Stomach smooth muscle (tissue), 2 donors: ENCODE results near the gene ZNF236.
"Not testable (repeated sequence)": the region's sequence is repeated elsewhere in the genome, so short reads cannot be mapped to it uniquely, and the experiment has no call there.

Source experiments
- H3K27ac ChIP-seq: one replicate; pipeline ENCODE4 v1.7.0; 2013; ENCODE audit warnings: mild to moderate bottlenecking, low read length, inconsistent platforms
- H3K27me3 ChIP-seq, 2 donors: one replicate each; pipeline ENCODE4 v1.7.0; 2013; ENCODE audit warnings: low read length in 2 of 2; ENCODE audit not compliant: insufficient read depth in 2 of 2, control insufficient read depth in 1 of 2
- H3K36me3 ChIP-seq, 2 donors: one replicate each; pipeline ENCODE4 v1.7.0; 2013; ENCODE audit warnings: low read length in 2 of 2; ENCODE audit not compliant: control insufficient read depth in 2 of 2, insufficient read depth in 2 of 2
- H3K4me1 ChIP-seq: one replicate; pipeline ENCODE4 v1.7.0; 2013; ENCODE audit warnings: low read length; ENCODE audit not compliant: control insufficient read depth, insufficient read depth
- H3K4me3 ChIP-seq, 2 donors: one replicate each; pipeline ENCODE4 v1.7.0; 2013; ENCODE audit warnings: low read length in 2 of 2
- H3K9ac ChIP-seq, 2 donors: one replicate each; pipeline ENCODE4 v1.7.0; 2013; ENCODE audit warnings: low read length in 2 of 2, mild to moderate bottlenecking in 1 of 2
- H3K9me3 ChIP-seq, 2 donors: one replicate each; pipeline ENCODE4 v1.7.0; 2013; ENCODE audit warnings: low read length in 2 of 2; ENCODE audit not compliant: control insufficient read depth in 2 of 2
- donor health status: healthy.
- donor health status: Pancreatic carcinoma.

The ZNF236 gene

GRCh38 chr18:76822506-76823160 is at the start of gene ZNF236:
Gene ZNF236 (plus strand): TSS chr18:76822557. CDS start chr18:76822608, 51 bp downstream.
- Histone ChIP-seq H3K27me3 (no peaks in the 10 kb centered on the region), H3K9ac (peak within 1 kb of the TSS; percentile 95 to 96), H3K4me3 (peak within 1 kb of the TSS; percentile 95 to 98), H3K36me3 (no peaks in the 10 kb centered on the region), H3K9me3 (no peaks in the 10 kb centered on the region), H3K4me1 (peaks cover 20% of the 10 kb centered on the region), H3K27ac (peak within 1 kb of the TSS; percentile 86)

- no peak overlapping the region for H3K4me3 ChIP-seq
- no peak overlapping the region for H3K27ac ChIP-seq
- H3K36me3 ChIP-seq: no peaks in the 10 kb centered on the region
- H3K9me3 ChIP-seq: no peaks in the 10 kb centered on the region
- H3K9ac ChIP-seq: no peak overlapping the region
- H3K27me3 ChIP-seq: no peaks in the 10 kb centered on the region
- no peaks in the 10 kb centered on the region for H3K4me1 ChIP-seq
Observed at GRCh38 chr18:76772665-76773064, 49.7 kb upstream of the ZNF236 start.

GRCh38 chr18:76777036-76777435 is 45.3 kb upstream of the ZNF236 start:
- not testable (repeated sequence) for H3K9me3 ChIP-seq, H3K4me3 ChIP-seq, H3K4me1 ChIP-seq, H3K36me3 ChIP-seq, H3K27ac ChIP-seq, H3K9ac ChIP-seq, H3K27me3 ChIP-seq

- no peak overlapping the region for H3K9ac ChIP-seq
- H3K4me1 ChIP-seq: no peaks in the 10 kb centered on the region
- H3K36me3 ChIP-seq: no peaks in the 10 kb centered on the region
- H3K27ac ChIP-seq: no peak overlapping the region
- H3K4me3 ChIP-seq: no peak overlapping the region
- peaks cover 0 to 2% of the 10 kb centered on the region in 2 donors for H3K27me3 ChIP-seq
- no peaks in the 10 kb centered on the region for H3K9me3 ChIP-seq
Observed at GRCh38 chr18:76783786-76784484, 38.4 kb upstream of the ZNF236 start.

GRCh38 chr18:76785872-76786271 is 36.5 kb upstream of the ZNF236 start:
- Histone ChIP-seq H3K36me3 (no peaks in the 10 kb centered on the region), H3K9ac (no peak overlapping the region), H3K9me3 (no peaks in the 10 kb centered on the region), H3K27ac (no peak overlapping the region), H3K4me1 (no peaks in the 10 kb centered on the region), H3K27me3 (peaks cover 0 to 2% of the 10 kb centered on the region in 2 donors), H3K4me3 (no peak overlapping the region)

GRCh38 chr18:76788571-76789317 is 33.6 kb upstream of the ZNF236 start:
- H3K9ac ChIP-seq: no peak overlapping the region
- H3K27ac ChIP-seq: no peak overlapping the region
- no peaks in the 10 kb centered on the region for H3K36me3 ChIP-seq
- H3K27me3 ChIP-seq: peaks cover 0 to 2% of the 10 kb centered on the region in 2 donors
- H3K4me3 ChIP-seq: no peak overlapping the region
- no peaks in the 10 kb centered on the region for H3K9me3 ChIP-seq
- H3K4me1 ChIP-seq: no peaks in the 10 kb centered on the region

- no peaks in the 10 kb centered on the region for H3K27me3 ChIP-seq
- H3K9ac ChIP-seq: no peak overlapping the region
- no peaks in the 10 kb centered on the region for H3K9me3 ChIP-seq
- H3K36me3 ChIP-seq: no peaks in the 10 kb centered on the region
- H3K4me1 ChIP-seq: no peaks in the 10 kb centered on the region
- H3K4me3 ChIP-seq: no peak overlapping the region
- no peak overlapping the region for H3K27ac ChIP-seq
Observed at GRCh38 chr18:76791106-76791505, 31.3 kb upstream of the ZNF236 start.

GRCh38 chr18:76791642-76792041 is 30.7 kb upstream of the ZNF236 start:
- no peaks in the 10 kb centered on the region for H3K9me3 ChIP-seq
- no peak overlapping the region for H3K27ac ChIP-seq
- no peaks in the 10 kb centered on the region for H3K36me3 ChIP-seq
- no peak overlapping the region for H3K4me3 ChIP-seq
- H3K4me1 ChIP-seq: no peaks in the 10 kb centered on the region
- no peak overlapping the region for H3K9ac ChIP-seq
- H3K27me3 ChIP-seq: no peaks in the 10 kb centered on the region

GRCh38 chr18:76794326-76794725 is 28.0 kb upstream of the ZNF236 start:
- H3K4me3 ChIP-seq: no peak overlapping the region
- H3K27me3 ChIP-seq: no peaks in the 10 kb centered on the region
- H3K9ac ChIP-seq: no peak overlapping the region
- no peak overlapping the region for H3K27ac ChIP-seq
- H3K4me1 ChIP-seq: no peaks in the 10 kb centered on the region
- H3K9me3 ChIP-seq: no peaks in the 10 kb centered on the region
- no peaks in the 10 kb centered on the region for H3K36me3 ChIP-seq

- H3K9ac ChIP-seq: peak overlapping the region in 1 of 2 donors; percentile 51
- H3K36me3 ChIP-seq: no peaks in the 10 kb centered on the region
- H3K4me3 ChIP-seq: peak overlapping the region; percentile 60 to 70
- no peak overlapping the region for H3K27ac ChIP-seq
- peaks cover 7% of the 10 kb centered on the region for H3K4me1 ChIP-seq
- no peaks in the 10 kb centered on the region for H3K27me3 ChIP-seq
- H3K9me3 ChIP-seq: no peaks in the 10 kb centered on the region
Observed at GRCh38 chr18:76801567-76802505, 20.5 kb upstream of the ZNF236 start.
